K562 (cell line): ENCODE results near the gene RPL39L. TPM values are rescaled to one million over a fixed set of nuclear protein-coding genes. Genes with fewer than 3 reads are reported as not detected.

Experiments
- ATAC-seq: fragments of 200-7000 bp; cut with Tn5 transposase; 3 replicates; pipeline ENCODE4 v1.9.1; 2020; ENCODE audit warnings: moderate library complexity
- BruUV-seq: library from RNA; stranded (reverse); fragments of 400-500 nt; replicated peaks from 2 replicates; lab custom pipeline; 2021; lab: Mats Ljungman, UMichigan
- CTCF ChIA-PET: fragments of 300-600 bp; formaldehyde crosslinking; extraction: SDS; loops from one replicate; lab custom pipeline; 2021; ENCODE audit warnings: low intra/inter-chr PET ratio; lab: Yijun Ruan, JAX
- POLR2A ChIA-PET: fragments of 300-600, 350-650 bp; sonication (Branson Sonifier 250); formaldehyde crosslinking; extraction: SDS; loops from one replicate; lab custom pipeline; 2021; ENCODE audit warnings: antibody characterized with exemption, inconsistent platforms; lab: Yijun Ruan, JAX
- DNase-seq, 4 experiments: peaks; one replicate each; pipeline versions ENCODE4 v3.0.0 to v3.0.0-alpha.2; 2011 to 2018; ENCODE audit warnings: low spot score in 3 of 4, mixed read lengths in 3 of 4; ENCODE audit errors: extremely low read depth in 1 of 4
- FAIRE-seq: peaks from 2 replicates; lab custom pipeline; 2011; peaks lifted over from hg19 to GRCh38; lab: Jason Lieb, UNC
- H2AFZ ChIP-seq: 2 replicates; pipeline ENCODE4 v1.6.0; 2011; ENCODE audit warnings: low read depth, low read length, control low read depth, inconsistent platforms
- H3K27ac ChIP-seq: fragments of 200-600 bp; 3 replicates; pipeline ENCODE4 v1.8.0; 2011; ENCODE audit warnings: low read depth, mild to moderate bottlenecking, control low read depth, inconsistent platforms, low read length, moderate library complexity, mixed read lengths; ENCODE audit errors: extremely low read depth
- H3K27me3 ChIP-seq, 2 experiments: fragments of 300-600 bp in 1 of 2; 2 replicates in 1 of 2; 3 replicates in 1 of 2; pipeline versions ENCODE4 v1.6.0 to v1.8.0; 2011; ENCODE audit warnings: inconsistent platforms in 2 of 2, low read length in 2 of 2, mild to moderate bottlenecking in 1 of 2, mixed read lengths in 1 of 2, moderate library complexity in 1 of 2; ENCODE audit not compliant: control insufficient read depth in 2 of 2, insufficient read depth in 2 of 2
- H3K36me3 ChIP-seq: fragments of 300-600 bp; 3 replicates; pipeline ENCODE4 v1.8.0; 2011; ENCODE audit warnings: mild to moderate bottlenecking, low read length, inconsistent platforms; ENCODE audit not compliant: control insufficient read depth, insufficient read depth
- H3K4me1 ChIP-seq, 2 experiments: fragments of 200-600 bp in 1 of 2; replicated peaks in 1 of 2; 2 replicates in 1 of 2; 3 replicates in 1 of 2; pipeline versions ENCODE4 v1.5.1 to v1.8.0; 2011; ENCODE audit warnings: inconsistent platforms in 2 of 2, low read length in 2 of 2, mild to moderate bottlenecking in 1 of 2, mixed read lengths in 1 of 2, moderate library complexity in 1 of 2; ENCODE audit not compliant: control insufficient read depth in 2 of 2, insufficient read depth in 2 of 2
- H3K4me2 ChIP-seq: 2 replicates; pipeline ENCODE4 v1.6.1; 2011; ENCODE audit warnings: low read length, control low read depth, inconsistent platforms, mixed read lengths; ENCODE audit not compliant: insufficient read depth
- H3K4me3 ChIP-seq: fragments of 200-600 bp; sonication (generic), shearing (Covaris generic); 2 replicates; pipeline ENCODE4 v1.5.1; 2016; ENCODE audit warnings: control low read depth, inconsistent platforms
- H3K79me2 ChIP-seq: fragments of 200-600 bp; 3 replicates; pipeline ENCODE4 v1.8.0; 2011; ENCODE audit warnings: low read length, inconsistent platforms; ENCODE audit not compliant: control insufficient read depth, insufficient read depth
- H3K9ac ChIP-seq, 2 experiments: 2 replicates each; pipeline versions ENCODE4 v1.6.0 to v1.6.1; 2011; ENCODE audit warnings: low read depth in 2 of 2, low read length in 2 of 2, control low read depth in 1 of 2, inconsistent platforms in 1 of 2, mild to moderate bottlenecking in 1 of 2, mixed read lengths in 1 of 2; ENCODE audit not compliant: insufficient read depth in 1 of 2
- H3K9me1 ChIP-seq: one replicate; pipeline ENCODE4 v1.6.0; 2011; ENCODE audit warnings: inconsistent platforms, mild to moderate bottlenecking, low read length, moderate library complexity; ENCODE audit not compliant: control insufficient read depth, insufficient read depth
- H3K9me3 ChIP-seq: replicated peaks from 2 replicates; pipeline ENCODE4 v1.5.1; 2011; ENCODE audit warnings: low read depth, low read length, inconsistent platforms; ENCODE audit not compliant: control insufficient read depth, insufficient read depth
- H4K20me1 ChIP-seq: replicated peaks from 2 replicates; pipeline ENCODE4 v1.6.1; 2011; ENCODE audit warnings: low read length, inconsistent platforms, mixed read lengths; ENCODE audit not compliant: control insufficient read depth, insufficient read depth
- ARNT ChIP-seq, 2 experiments: fragments of 450-650 bp; IDR thresholded peaks; 2 replicates each; pipeline ENCODE4 v1.6.1; 2016; ENCODE audit warnings: mild to moderate bottlenecking in 1 of 2
- ATF2 ChIP-seq: sonication (generic); formaldehyde crosslinking; IDR thresholded peaks from 2 replicates; pipeline ENCODE4 v1.8.1; 2022; ENCODE audit warnings: missing genetic modification reagents
- COPS2 ChIP-seq: fragments of 450-650 bp; conservative IDR thresholded peaks from 2 replicates; pipeline ENCODE4 v1.6.1; 2016; ENCODE audit warnings: mild to moderate bottlenecking, moderate library complexity
- CSDE1 ChIP-seq, 2 experiments: fragments of 450-650 bp; IDR thresholded peaks; 2 replicates each; pipeline ENCODE4 v1.6.1; 2016; ENCODE audit warnings: mild to moderate bottlenecking in 1 of 2
- GTF2B ChIP-seq: IDR thresholded peaks from 2 replicates; pipeline ENCODE4 v1.6.1; 2011; ENCODE audit not compliant: insufficient read length; ENCODE audit errors: extremely low read depth
- ILK ChIP-seq: fragments of 450-650 bp; IDR thresholded peaks from 2 replicates; pipeline ENCODE4 v1.6.1; 2016; ENCODE audit warnings: missing genetic modification characterization, low read depth, mild to moderate bottlenecking, missing compliant biosample characterization, moderate library complexity, borderline replicate concordance
- STAG1 ChIP-seq: sonication (generic); formaldehyde crosslinking; IDR thresholded peaks from 2 replicates; pipeline ENCODE4 v1.5.0; 2020; ENCODE audit warnings: missing genetic modification reagents, borderline replicate concordance
- ZFP30 ChIP-seq: fragments of 250-450 bp; sonication (Bioruptor Pico); IDR thresholded peaks from 2 replicates; pipeline ENCODE4 v1.8.0; 2022; ENCODE audit warnings: moderate library complexity, mild to moderate bottlenecking, inconsistent platforms, borderline replicate concordance
- ZNF384 ChIP-seq: IDR thresholded peaks from 2 replicates; pipeline ENCODE4 v1.6.1; 2012; ENCODE audit warnings: low read depth, low read length, improper control_type of control experiment
- WGBS: fragments of 100-300 bp; shearing (Covaris generic); methylation state at CpG from one replicate; pipeline ENCODE4 v1.1.6; 2016; ENCODE audit warnings: low coverage, mixed read lengths; ENCODE audit not compliant: insufficient coverage; ENCODE audit errors: missing lambda C conversion rate; 5-methylcytosine and 5-hydroxymethylcytosine counted together
- in situ Hi-C: fragments of 300-500 bp; cut with MboI; formaldehyde crosslinking; loops from 4 replicates; pipeline ENCODE4 v1.15.0; 2018; ENCODE audit warnings: inconsistent platforms, mixed read lengths
- intact Hi-C: fragments of 100-400 bp; cut with micrococcal nuclease; formaldehyde crosslinking; loops from 2 replicates; pipeline ENCODE4 v1.14.2; 2022
- polyA plus RNA-seq, 8 experiments: library from polyadenylated mRNA; depleted of rRNA in 4 of 8; stranded (reverse) in 5 of 8; unstranded in 3 of 8; fragments of >200 nt; fragmentation: Nextera tagmentation in 2 of 8; fragmentation: Illumina TruSeq in 1 of 8; extraction: Ambion mirVana in 2 of 8; extraction: Trizol in 1 of 8; gene quantifications; 2 replicates each; pipeline versions ENCODE4 v1.2.1 to v1.2.3, GENCODE V29; 2011 to 2014; ENCODE audit warnings: inconsistent platforms in 1 of 8, missing spikeins in 1 of 8
- total RNA-seq, 7 experiments: library from RNA; depleted of rRNA in 6 of 7; stranded (reverse); fragments of >200 nt in 6 of 7; fragmentation: Illumina TruSeq in 2 of 7; extraction: Trizol in 2 of 7; gene quantifications; 2 replicates each; pipeline versions ENCODE4 v1.2.1 to v1.2.3, GENCODE V29; 2011 to 2021; ENCODE audit warnings: low replicate concordance in 1 of 7

The RPL39L gene
- total and polyA plus RNA-seq, 9 of the 15 experiments (the other 6 are each of a cell fraction or from before 2014, with no cell fraction given): 15.0 to 122 (median 45.5) TPM

- TF ChIP-seq ILK (tag): no peak
- TF ChIP-seq, all 486 proteins: peak for 10
These were observed 25.8 kb upstream of the RPL39L start (continued) for GRCh38 chr3:187165144-187165543.

- ATAC-seq: no peak
- H3K36me3 ChIP-seq: no peaks in the 10 kb centered on the region
- ChIA-PET POLR2A (interaction anchor here (0.6 to 2.2 kb wide), 2 partner anchors 18 to 374 kb away, joined by 4 to 5 read pairs; no protein-coding TSS in a partner anchor), CTCF (interaction anchor here (0.6 kb wide), 2 partner anchors 313 to 1178 kb away, joined by 3 to 4 read pairs; no protein-coding TSS in a partner anchor)
- intact Hi-C loops (loop anchor here (10.0 kb wide), 2 partner anchors 228 to 548 kb away; partner anchors contain the start of genes AHSG and ST6GAL1), in situ Hi-C loops (loop anchor here (10.0 kb wide), 1 partner anchor 318 kb away; the partner anchor contains the start of gene ADIPOQ)
- H3K79me2 ChIP-seq: no peaks in the 10 kb centered on the region
- no peaks in the 10 kb centered on the region for H4K20me1 ChIP-seq
- H3K4me1 ChIP-seq: no peaks in the 10 kb centered on the region
- H3K4me2 ChIP-seq: no peak overlapping the region
- no peak overlapping the region; a peak in 1 of 4 replicates for H3K9ac ChIP-seq
- H3K27me3 ChIP-seq: peaks cover 6 to 7% of the 10 kb centered on the region in 2 experiments; a peak in 3 of 5 replicates
- DNase-seq: no peak
- FAIRE-seq: no peak
- no peak overlapping the region for H2AFZ ChIP-seq
- H3K9me1 ChIP-seq: no peaks in the 10 kb centered on the region
- H3K9me3 ChIP-seq: no peaks in the 10 kb centered on the region
- no peak overlapping the region for H3K4me3 ChIP-seq
- TF ChIP-seq COPS2: no peak
- TF ChIP-seq ZNF384: no peak
- TF ChIP-seq ATF2 (CRISPR knock-in tag): no peak
- no peak for TF ChIP-seq ZFP30 (CRISPR knock-in tag)
- TF ChIP-seq ARNT (IDR thresholded peaks at IDR 0.05): no peak
- no peak for TF ChIP-seq STAG1 (CRISPR knock-in tag)
- no peak for TF ChIP-seq GTF2B
- no peak for TF ChIP-seq CSDE1 (IDR thresholded peaks at IDR 0.05)
- WGBS: 5% methylated on average over 6 of the region's 6 CpGs
- H3K27ac ChIP-seq: no peak overlapping the region
- no TSS peak for BruUV-seq
These were observed 23.1 kb upstream of the RPL39L start for GRCh38 chr3:187162265-187162953.
